Measurements from ENCODE around the gene NAP1L1.

The NAP1L1 gene

DNA sequence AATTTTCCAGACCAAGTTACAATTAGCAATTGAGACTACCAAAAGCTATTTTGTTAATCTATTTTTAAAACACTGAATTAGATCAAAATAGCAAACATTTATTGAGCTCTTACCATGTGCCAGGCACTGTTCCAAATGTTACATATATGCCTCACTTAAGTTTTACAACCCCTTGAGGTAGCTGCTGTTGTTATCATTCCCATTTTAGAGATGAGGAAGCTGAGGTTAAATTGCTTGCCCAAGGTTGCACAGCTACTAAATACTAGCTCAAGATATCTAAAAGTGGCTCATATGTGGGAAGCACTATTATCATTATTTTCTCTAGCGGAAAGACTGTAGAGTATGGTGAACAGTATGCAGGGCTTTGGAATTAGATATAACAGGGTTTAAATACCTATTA, 19.5 kb upstream of the NAP1L1 start:
- TF ChIP-seq, protein P1, sequence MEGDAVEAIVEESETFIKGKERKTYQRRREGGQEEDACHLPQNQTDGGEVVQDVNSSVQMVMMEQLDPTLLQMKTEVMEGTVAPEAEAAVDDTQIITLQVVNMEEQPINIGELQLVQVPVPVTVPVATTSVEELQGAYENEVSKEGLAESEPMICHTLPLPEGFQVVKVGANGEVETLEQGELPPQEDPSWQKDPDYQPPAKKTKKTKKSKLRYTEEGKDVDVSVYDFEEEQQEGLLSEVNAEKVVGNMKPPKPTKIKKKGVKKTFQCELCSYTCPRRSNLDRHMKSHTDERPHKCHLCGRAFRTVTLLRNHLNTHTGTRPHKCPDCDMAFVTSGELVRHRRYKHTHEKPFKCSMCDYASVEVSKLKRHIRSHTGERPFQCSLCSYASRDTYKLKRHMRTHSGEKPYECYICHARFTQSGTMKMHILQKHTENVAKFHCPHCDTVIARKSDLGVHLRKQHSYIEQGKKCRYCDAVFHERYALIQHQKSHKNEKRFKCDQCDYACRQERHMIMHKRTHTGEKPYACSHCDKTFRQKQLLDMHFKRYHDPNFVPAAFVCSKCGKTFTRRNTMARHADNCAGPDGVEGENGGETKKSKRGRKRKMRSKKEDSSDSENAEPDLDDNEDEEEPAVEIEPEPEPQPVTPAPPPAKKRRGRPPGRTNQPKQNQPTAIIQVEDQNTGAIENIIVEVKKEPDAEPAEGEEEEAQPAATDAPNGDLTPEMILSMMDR (IDR thresholded peaks at IDR 0.05; ENCODE audit: borderline replicate concordance, insufficient read depth, low read depth, low read length) = no peak
- H3K4me3 ChIP-seq (ENCODE audit: low read depth, low read length) = no peak overlapping the region

DNA sequence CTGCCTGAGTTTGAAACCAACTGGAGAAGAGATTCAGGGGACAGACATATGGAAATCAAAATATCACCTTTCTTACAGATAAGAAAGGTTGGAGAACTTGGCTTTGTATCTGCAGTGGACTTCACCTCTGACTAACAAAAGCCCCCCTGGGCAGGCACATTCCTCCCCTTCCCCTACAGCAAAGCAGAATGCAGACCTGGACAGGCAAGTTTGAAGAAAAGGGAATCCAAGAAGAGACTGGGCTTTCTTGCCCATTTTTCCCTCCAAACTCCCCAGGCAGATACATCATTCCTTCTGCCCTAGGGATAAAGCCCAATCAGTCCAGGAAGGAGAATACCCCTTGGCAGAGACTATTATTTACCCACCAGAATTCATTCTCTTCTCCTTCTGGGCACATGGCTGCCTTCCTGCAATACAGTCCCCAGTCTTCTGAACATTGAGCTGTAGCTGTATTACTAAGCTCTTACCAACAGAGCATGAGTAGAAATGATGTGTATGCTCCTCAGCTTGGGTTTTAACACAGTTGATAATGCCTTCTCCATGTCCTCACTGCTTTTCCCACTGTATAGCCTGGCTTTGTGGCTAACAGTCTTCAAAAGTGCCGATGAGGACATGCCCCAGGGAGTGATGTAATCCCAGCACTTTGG, 17.4 kb upstream of the NAP1L1 start:
- TF ChIP-seq, protein P1 (IDR thresholded peaks at IDR 0.05; ENCODE audit: borderline replicate concordance, insufficient read depth, low read depth, low read length) = no peak

DNA sequence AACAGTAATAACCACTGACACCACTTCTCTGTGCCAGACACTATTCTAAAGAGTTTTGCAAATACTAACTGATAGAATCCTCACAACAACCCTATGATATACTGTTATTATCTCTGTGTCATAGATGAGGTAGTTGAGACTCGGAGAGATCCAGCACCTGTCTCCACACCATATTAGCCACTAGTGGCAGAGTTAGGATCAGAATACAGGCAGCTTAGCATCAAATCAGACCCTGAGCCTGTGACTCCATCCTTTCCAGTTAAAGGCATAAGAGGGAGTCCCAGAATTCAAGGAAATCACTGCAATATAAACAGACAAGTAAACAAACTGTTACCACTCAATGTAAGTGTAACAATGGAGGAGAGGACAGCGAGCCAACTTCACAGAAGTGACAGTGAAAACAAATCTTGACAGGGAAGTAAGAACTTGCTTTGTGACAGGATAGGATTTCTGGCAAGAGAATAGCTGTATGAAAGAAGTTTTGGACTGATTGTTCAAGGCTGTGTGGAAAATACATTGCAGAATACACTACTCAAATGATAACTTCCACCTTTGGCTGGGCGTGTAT, 11.7 kb upstream of the NAP1L1 start:
- TF ChIP-seq, protein P1 (IDR thresholded peaks at IDR 0.05; ENCODE audit: borderline replicate concordance, insufficient read depth, low read depth, low read length) = no peak
- no peak overlapping the region for H3K4me3 ChIP-seq (ENCODE audit: low read depth, low read length)

More for the DNA sequence above, 17.4 kb upstream of the NAP1L1 start:
- no peak overlapping the region for H3K4me3 ChIP-seq (ENCODE audit: low read depth, low read length)

DNA sequence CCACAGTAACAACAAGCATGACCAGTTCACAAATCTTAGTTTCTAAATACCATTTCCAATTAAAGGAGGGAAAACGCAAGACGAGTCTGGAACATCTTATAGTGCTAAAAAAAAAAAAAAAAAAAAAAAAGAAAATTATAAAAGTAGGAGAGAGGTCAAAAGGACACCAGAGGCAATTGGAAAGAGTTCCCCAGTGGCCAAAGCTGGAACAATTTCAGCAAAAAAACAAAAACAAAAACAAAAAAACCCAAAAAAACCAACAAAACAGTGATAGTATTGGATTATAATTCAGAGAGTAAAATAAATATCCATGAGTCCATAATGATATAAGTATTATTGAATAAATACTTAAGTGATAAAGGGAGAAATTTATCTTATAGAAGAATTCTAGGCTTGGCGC, 10.3 kb upstream of the NAP1L1 start:
- TF ChIP-seq, protein P1 (IDR thresholded peaks at IDR 0.05; ENCODE audit: borderline replicate concordance, insufficient read depth, low read depth, low read length) = no peak
- H3K4me3 ChIP-seq (ENCODE audit: low read depth, low read length) = no peak overlapping the region

DNA sequence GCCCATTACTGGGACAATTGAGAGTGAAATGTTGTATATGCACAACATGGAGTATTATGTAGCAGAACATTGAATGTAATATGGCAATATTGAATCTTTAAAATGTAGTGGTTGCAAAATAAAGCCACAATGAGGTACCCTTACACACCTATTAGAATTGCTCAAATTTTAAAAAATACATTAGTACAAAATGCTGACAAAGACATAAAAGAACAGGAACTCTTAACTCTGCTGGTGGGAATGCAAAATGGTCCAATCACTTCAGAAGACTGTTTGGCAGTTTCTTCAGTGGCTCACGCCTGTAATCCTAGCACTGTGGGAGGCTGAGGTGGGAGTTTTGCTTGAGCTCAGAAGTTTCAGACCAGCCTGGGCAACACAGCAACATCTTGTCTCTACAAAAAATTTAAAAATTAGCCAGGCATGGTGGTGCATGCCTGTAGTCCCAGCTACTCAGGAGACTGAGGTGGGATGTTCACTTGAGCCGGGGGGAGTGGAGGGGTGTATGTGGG, 6.8 kb upstream of the NAP1L1 start:
- H3K4me3 ChIP-seq (ENCODE audit: low read depth, low read length) = no peak overlapping the region
- TF ChIP-seq, protein P1 (IDR thresholded peaks at IDR 0.05; ENCODE audit: borderline replicate concordance, insufficient read depth, low read depth, low read length) = no peak

DNA sequence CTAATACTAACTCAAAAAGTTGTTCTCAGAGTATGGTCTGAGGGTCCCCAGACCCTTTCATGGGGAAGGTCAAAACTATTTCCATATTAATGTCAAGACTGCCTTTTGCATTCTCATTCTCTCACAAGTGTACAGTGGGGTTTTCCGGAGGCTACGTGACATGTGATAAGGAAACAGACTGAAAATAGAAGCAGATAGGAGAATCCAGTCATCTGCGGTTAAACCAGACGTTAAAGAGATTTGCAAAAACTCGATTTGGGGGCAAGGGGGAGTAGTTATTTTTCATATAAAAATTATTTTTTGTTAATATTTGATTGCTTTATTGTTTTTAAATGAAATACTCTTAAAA, 1.0 kb upstream of the NAP1L1 start:
- H3K4me3 ChIP-seq (ENCODE audit: low read depth, low read length) = peak overlapping the region; percentile 84
- TF ChIP-seq, protein P1 (IDR thresholded peaks at IDR 0.05; ENCODE audit: borderline replicate concordance, insufficient read depth, low read depth, low read length) = no peak
